ENCODE measurements around the gene POLG. TPM values are rescaled to one million over a fixed set of nuclear protein-coding genes. Genes with fewer than 3 reads are reported as not detected.

The POLG gene
- total RNA-seq = 10 to 100 TPM; 33.0 to 52.0 (median 43.0) TPM
- polyA plus RNA-seq = 10 to 100 TPM; 19.8 to 25.0 TPM
- long read RNA-seq, donor 1, full-length matches to known transcripts = 2 of 52 reads
- long read RNA-seq, donor 1, partial matches to known transcripts = 38 of 52 reads
- long read RNA-seq, donor 1, other reads (novel, unspliced or antisense) = 12 of 52 reads
- long read RNA-seq, donor 2, full-length matches to known transcripts = 6 of 6 reads
- long read RNA-seq, donor 2, partial matches to known transcripts = 0 of 6 reads
- long read RNA-seq, donor 2, other reads (novel, unspliced or antisense) = 0 of 6 reads
- long read RNA-seq, donor 3, full-length matches to known transcripts = 30 of 70 reads
- long read RNA-seq, donor 3, partial matches to known transcripts = 14 of 70 reads
- long read RNA-seq, donor 3, other reads (novel, unspliced or antisense) = 26 of 70 reads

DNA sequence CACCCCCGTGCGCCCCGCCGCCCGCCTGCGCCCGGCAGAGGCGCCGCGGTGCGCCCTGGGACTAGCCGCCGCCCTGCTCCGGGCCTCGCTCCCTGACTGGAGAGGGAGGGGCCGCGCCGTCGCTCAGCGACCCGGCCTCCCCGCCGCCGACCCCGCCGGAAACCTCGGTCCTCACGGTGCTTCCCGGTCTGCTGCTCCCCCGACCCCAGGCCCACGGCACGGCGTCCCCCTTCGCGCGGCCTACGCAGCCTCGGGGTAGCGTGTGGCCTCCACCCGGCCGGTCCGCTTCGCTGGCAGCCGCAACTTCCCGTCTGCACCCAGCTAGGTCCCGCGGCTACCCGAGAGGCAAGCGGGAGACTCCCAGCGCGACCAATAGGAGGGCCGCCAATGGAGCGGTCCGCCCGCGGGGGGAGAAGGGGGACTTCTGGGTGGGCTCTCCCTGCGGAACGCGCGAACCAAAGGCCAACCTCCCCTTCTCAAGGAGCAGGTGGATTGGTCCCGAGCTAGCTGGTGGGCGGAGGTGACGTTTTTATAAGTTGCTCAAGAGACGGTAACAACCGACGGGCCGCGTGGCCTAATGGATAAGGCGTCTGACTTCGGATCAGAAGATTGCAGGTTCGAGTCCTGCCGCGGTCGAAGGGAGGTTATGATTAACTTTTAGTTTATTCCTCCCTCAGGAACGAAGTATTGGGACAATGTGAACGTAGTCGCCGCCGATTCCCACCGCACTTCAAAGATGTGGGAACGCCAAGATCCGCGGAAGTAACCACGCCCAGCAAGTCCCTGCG, at the start of gene POLG:
Gene POLG (minus strand): TSS at position 315 of the 788 bp plus-strand sequence. CDS start 1,070 bp downstream, outside the sequence.
- Histone ChIP-seq H3K27me3 (no peaks in the 10 kb centered on the region), H3K36me3 (no peaks in the 10 kb centered on the region), H3K4me3 (peak within 1 kb of the TSS; percentile 66), H3K4me1 (ENCODE audit: insufficient read depth) (peaks cover 5% of the 10 kb centered on the region), H3K27ac (peak within 1 kb of the TSS; percentile 77 to 86), H3K9me3 (no peaks in the 10 kb centered on the region)
- TF ChIP-seq POLR2A (IDR thresholded peaks at IDR 0.05) (peak; percentile 92), EP300 (IDR thresholded peaks at IDR 0.05) (no peak)
- TF ChIP-seq, protein P1, sequence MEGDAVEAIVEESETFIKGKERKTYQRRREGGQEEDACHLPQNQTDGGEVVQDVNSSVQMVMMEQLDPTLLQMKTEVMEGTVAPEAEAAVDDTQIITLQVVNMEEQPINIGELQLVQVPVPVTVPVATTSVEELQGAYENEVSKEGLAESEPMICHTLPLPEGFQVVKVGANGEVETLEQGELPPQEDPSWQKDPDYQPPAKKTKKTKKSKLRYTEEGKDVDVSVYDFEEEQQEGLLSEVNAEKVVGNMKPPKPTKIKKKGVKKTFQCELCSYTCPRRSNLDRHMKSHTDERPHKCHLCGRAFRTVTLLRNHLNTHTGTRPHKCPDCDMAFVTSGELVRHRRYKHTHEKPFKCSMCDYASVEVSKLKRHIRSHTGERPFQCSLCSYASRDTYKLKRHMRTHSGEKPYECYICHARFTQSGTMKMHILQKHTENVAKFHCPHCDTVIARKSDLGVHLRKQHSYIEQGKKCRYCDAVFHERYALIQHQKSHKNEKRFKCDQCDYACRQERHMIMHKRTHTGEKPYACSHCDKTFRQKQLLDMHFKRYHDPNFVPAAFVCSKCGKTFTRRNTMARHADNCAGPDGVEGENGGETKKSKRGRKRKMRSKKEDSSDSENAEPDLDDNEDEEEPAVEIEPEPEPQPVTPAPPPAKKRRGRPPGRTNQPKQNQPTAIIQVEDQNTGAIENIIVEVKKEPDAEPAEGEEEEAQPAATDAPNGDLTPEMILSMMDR (IDR thresholded peaks at IDR 0.05) = peak in 1 of 3 donors; percentile 13
- peak; percentile 98 to 99 (median 99) for DNase-seq
- intact Hi-C loops (cut with DNase I) = loop anchor here in 1 of 4 donors (10.0 kb wide), 1 partner anchor 130 kb away; no protein-coding TSS in a partner anchor
- WGBS, 3 donors = 0 to 1% (median 0%) methylated on average over 34 to 85 of the region's 85 CpGs

DNA sequence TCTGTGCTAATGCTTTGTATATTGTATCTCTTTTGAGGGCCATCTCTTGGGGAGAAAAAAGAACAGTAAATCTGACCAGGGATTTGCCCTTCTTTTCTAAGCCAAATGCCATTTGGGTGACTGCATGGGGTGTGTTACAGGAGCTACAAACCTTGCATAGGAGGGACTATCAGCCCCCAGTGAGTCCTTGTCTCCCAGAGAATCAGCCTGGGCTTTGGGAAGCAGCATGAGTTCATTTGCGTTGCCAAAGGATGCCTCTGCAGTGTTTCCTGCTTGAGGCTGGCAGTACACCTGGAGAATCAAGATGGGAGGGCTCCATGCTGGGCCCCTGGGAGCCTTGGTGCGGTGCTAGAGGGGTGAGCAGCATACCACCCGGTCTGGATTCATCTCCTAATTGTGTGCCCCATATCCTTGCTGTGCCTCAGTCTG, 49.6 kb upstream of the POLG start:
- Histone ChIP-seq H3K27me3 (no peaks in the 10 kb centered on the region), H3K4me1 (ENCODE audit: insufficient read depth) (no peaks in the 10 kb centered on the region), H3K27ac (no peak overlapping the region), H3K36me3 (no peaks in the 10 kb centered on the region), H3K9me3 (no peaks in the 10 kb centered on the region), H3K4me3 (no peak overlapping the region)
- TF ChIP-seq POLR2A (IDR thresholded peaks at IDR 0.05) = no peak
- TF ChIP-seq EP300 (IDR thresholded peaks at IDR 0.05) = no peak
- TF ChIP-seq, protein P1 (IDR thresholded peaks at IDR 0.05) = no peak
- intact Hi-C loops (cut with DNase I) = no loop called here
- no peak for DNase-seq
- WGBS, 3 donors = 83 to 93% (median 85%) methylated on average over 3 of the region's 3 CpGs

DNA sequence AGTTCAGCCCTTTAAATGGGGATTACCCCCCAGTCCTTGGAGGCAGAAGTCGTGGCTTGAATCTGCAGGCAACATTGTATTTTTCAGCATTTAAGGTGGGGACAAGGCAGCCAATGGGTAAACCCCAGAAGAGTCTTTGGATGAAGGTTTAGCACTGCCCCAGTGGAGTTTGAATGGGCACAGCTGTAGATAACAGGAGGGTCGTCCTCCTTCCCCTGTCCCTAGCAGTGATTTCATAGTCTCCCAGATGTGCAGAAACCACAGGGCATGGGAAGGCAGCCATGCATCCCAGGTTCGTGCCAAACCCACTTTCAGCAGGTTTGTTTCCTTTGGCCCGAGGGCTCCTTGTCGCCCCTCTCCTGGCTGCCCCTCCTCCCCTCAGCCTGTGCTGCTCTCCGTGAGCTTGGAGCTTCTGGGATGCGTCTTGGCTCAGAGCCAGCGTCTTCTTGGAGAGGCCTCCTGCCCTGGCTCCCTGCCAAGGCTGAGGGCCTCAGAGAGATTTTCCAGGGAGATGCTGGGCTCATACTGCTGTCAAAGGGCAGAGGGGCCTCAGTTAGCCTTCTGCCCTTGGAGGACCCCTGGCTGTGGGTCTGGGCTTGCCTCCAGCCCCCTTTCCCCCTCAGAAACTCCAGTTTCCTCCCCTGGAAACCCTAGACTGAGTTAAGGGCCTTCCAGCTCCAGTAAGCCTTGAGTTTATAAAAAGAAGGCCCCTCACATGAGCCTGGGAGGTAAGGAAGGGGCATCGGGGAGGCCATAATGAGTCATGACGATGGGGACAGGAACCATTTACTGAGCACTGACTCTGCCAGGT, 48.9 kb upstream of the POLG start:
- H3K27ac ChIP-seq = no peak overlapping the region
- 11 to 15% (median 14%) methylated on average over 10 of the region's 10 CpGs for WGBS, 3 donors
- no peaks in the 10 kb centered on the region for H3K36me3 ChIP-seq
- H3K9me3 ChIP-seq = no peaks in the 10 kb centered on the region
- TF ChIP-seq EP300 (IDR thresholded peaks at IDR 0.05) (no peak), POLR2A (IDR thresholded peaks at IDR 0.05) (no peak)
- TF ChIP-seq, protein P1 (IDR thresholded peaks at IDR 0.05) = no peak
- no peaks in the 10 kb centered on the region for H3K27me3 ChIP-seq
- intact Hi-C loops (cut with DNase I) = no loop called here
- H3K4me1 ChIP-seq (ENCODE audit: insufficient read depth) = peaks cover 2% of the 10 kb centered on the region
- peak; percentile 51 to 74 (median 59) for DNase-seq
- no peak overlapping the region for H3K4me3 ChIP-seq
